ENCODE measurements around the gene EEF1A2. TPM values are rescaled to one million over a fixed set of nuclear protein-coding genes. Genes with fewer than 3 reads are reported as not detected.

Gene EEF1A2
- total RNA-seq, 4 donors from 2014 or later, result 13.3 to 26.8 (median 22.9) TPM

- TF ChIP-seq CTCF (IDR thresholded peaks at IDR 0.05) (no peak), POLR2A (IDR thresholded peaks at IDR 0.05) (no peak)
Measured at GRCh38 chr20:63466250-63466825, 32.5 kb downstream of the EEF1A2 start.

GRCh38 chr20:63465380-63466249 is 33.3 kb downstream of the EEF1A2 start:
- intact Hi-C loops (cut with DNase I; ENCODE audit: low total_unique reads), result no loop called here
- no peak for DNase-seq (ENCODE audit: low spot score in 2 of 2)
- TF ChIP-seq CTCF (IDR thresholded peaks at IDR 0.05) (no peak), POLR2A (IDR thresholded peaks at IDR 0.05) (no peak)
- no peak overlapping the region for H3K4me3 ChIP-seq (ENCODE audit: low read depth, poor library complexity, severe bottlenecking)
- WGBS, 2 donors, result 74 to 78% methylated on average over 53 to 56 of the region's 56 CpGs

More at GRCh38 chr20:63466250-63466825, 32.5 kb downstream of the EEF1A2 start:
- intact Hi-C loops (cut with DNase I; ENCODE audit: low total_unique reads), result no loop called here
- 87 to 88% methylated on average over 43 to 54 of the region's 55 CpGs for WGBS, 2 donors
- no peak for DNase-seq (ENCODE audit: low spot score in 2 of 2)
- no peak overlapping the region for H3K4me3 ChIP-seq (ENCODE audit: low read depth, poor library complexity, severe bottlenecking)

GRCh38 chr20:63464289-63464635 is 34.6 kb downstream of the EEF1A2 start:
- intact Hi-C loops (cut with DNase I; ENCODE audit: low total_unique reads), result no loop called here
- no peak overlapping the region for H3K4me3 ChIP-seq (ENCODE audit: low read depth, poor library complexity, severe bottlenecking)
- WGBS, 2 donors, result 75 to 94% methylated on average over 2 of the region's 12 CpGs
- TF ChIP-seq CTCF (IDR thresholded peaks at IDR 0.05), result no peak
- TF ChIP-seq POLR2A (IDR thresholded peaks at IDR 0.05), result no peak
- no peak for DNase-seq (ENCODE audit: low spot score in 2 of 2)

GRCh38 chr20:63463400-63464288 is 35.2 kb downstream of the EEF1A2 start:
- DNase-seq (ENCODE audit: low spot score in 2 of 2), result no peak
- H3K4me3 ChIP-seq (ENCODE audit: low read depth, poor library complexity, severe bottlenecking), result no peak overlapping the region
- TF ChIP-seq POLR2A (IDR thresholded peaks at IDR 0.05) (no peak), CTCF (IDR thresholded peaks at IDR 0.05) (no peak)
- intact Hi-C loops (cut with DNase I; ENCODE audit: low total_unique reads), result no loop called here
- WGBS, 2 donors, result 52 to 55% methylated on average over 19 to 22 of the region's 22 CpGs

- TF ChIP-seq POLR2A (IDR thresholded peaks at IDR 0.05), result no peak
- TF ChIP-seq CTCF (IDR thresholded peaks at IDR 0.05), result no peak
- DNase-seq (ENCODE audit: low spot score in 2 of 2), result no peak
- intact Hi-C loops (cut with DNase I; ENCODE audit: low total_unique reads), result no loop called here
- WGBS, 2 donors, result 53 to 65% methylated on average over 2 of the region's 2 CpGs
- H3K4me3 ChIP-seq (ENCODE audit: low read depth, poor library complexity, severe bottlenecking), result no peak overlapping the region
Measured at GRCh38 chr20:63462244-63462643, 36.6 kb downstream of the EEF1A2 start.

Data from lower leg skin (tissue), 4 donors.